ENCODE results near the gene LMNTD2.
A peak's percentile ranks its signal among the peaks of the same experiment; 100 is the strongest.

Gene LMNTD2

DNA sequence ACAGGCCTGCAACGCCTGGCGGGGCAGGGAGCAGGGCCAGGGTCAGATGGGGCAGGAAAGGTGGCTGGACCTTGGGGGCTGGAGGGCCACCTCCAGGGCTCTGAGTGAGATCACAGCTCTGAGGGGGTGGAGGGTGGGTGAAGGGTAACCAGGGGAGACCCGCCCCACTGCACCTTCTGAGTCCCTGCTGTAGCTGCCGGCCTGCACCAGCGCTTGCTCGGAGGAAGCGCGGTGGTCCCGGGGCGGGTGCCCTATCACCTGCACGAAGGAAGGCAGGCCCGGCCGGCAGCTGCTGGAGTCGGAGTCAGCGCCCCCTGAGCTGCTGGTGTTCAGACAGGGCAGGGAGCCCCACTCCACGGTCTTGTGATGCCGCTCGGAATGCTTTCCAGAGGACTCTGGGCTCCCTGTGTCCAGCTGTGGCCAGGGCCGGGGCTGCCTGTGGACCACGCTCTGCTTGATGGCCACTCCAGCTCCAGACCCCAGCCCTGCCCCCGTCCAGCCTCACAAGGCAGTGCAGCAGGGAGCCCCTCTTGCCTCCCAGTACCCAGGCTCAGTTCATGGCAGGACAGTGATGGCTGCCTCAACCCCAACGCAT is 3.8 kb downstream of the LMNTD2 start:
- no peak overlapping the region for H3K27ac ChIP-seq (ENCODE audit: low read depth, low read length)
- no peak overlapping the region for H3K9ac ChIP-seq (ENCODE audit: low read length)
- no peaks in the 10 kb centered on the region for H3K36me3 ChIP-seq (ENCODE audit: control insufficient read depth, insufficient read depth, low read length)
- H3K9me3 ChIP-seq (ENCODE audit: control insufficient read depth, insufficient read depth, low read depth, low read length): no peaks in the 10 kb centered on the region
- H3K27me3 ChIP-seq (ENCODE audit: control insufficient read depth, insufficient read depth, low read length): peaks cover 43% of the 10 kb centered on the region
- H3K4me1 ChIP-seq (ENCODE audit: control insufficient read depth, insufficient read depth, low read length): peaks cover 17% of the 10 kb centered on the region
- H3K4me3 ChIP-seq (ENCODE audit: low read depth, low read length): peak overlapping the region; percentile 81

DNA sequence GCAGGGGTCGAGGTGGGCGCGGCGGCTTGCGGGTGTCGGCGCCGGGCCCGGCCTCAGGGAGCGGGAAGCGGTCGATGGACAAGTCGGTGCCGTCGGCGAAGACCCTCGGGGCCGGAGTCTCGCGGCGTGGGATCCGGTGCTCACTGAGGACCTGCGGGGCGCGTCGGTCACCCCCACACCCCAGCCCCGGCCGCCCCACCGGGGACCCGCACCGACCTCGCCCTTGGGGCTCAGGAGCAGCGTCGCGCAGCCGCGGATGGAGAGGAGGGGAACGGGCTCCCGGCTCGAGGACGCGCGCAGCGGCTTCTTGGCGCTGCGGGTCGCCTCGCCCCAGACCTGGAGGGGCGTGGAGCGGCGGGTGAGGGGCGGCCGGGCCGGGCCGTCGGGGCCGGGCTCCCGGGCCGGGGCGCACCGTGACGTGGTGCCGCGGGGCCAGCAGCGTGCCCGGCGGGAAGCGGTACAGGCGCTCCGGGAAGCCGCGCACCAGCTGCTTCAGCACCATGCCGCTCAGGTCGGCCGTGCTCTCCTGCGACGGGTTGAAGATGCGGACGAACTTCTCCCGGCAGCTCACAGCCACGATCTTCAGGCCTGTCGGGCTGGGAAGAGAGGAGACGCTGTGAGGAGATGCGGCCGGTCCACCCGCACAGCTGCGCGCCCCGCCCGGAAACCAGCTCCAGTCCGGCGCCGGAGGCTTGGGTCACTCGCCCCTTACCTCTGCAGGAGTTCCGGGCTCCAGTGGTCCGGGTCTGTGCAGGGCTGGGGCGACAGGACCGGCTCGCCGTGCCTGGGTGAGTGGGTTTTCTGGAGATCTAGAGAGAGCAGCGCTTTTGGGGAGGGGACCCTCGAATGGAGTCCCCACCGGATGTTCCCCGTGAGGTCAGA is 4.5 kb downstream of the LMNTD2 start:
- peaks cover 40% of the 10 kb centered on the region for H3K27me3 ChIP-seq (ENCODE audit: control insufficient read depth, insufficient read depth, low read length)
- H3K4me3 ChIP-seq (ENCODE audit: low read depth, low read length): peak overlapping the region; percentile 81
- H3K27ac ChIP-seq (ENCODE audit: low read depth, low read length): no peak overlapping the region
- no peak overlapping the region for H3K9ac ChIP-seq (ENCODE audit: low read length)
- H3K4me1 ChIP-seq (ENCODE audit: control insufficient read depth, insufficient read depth, low read length): peaks cover 15% of the 10 kb centered on the region
- H3K36me3 ChIP-seq (ENCODE audit: control insufficient read depth, insufficient read depth, low read length): no peaks in the 10 kb centered on the region
- no peaks in the 10 kb centered on the region for H3K9me3 ChIP-seq (ENCODE audit: control insufficient read depth, insufficient read depth, low read depth, low read length)

DNA sequence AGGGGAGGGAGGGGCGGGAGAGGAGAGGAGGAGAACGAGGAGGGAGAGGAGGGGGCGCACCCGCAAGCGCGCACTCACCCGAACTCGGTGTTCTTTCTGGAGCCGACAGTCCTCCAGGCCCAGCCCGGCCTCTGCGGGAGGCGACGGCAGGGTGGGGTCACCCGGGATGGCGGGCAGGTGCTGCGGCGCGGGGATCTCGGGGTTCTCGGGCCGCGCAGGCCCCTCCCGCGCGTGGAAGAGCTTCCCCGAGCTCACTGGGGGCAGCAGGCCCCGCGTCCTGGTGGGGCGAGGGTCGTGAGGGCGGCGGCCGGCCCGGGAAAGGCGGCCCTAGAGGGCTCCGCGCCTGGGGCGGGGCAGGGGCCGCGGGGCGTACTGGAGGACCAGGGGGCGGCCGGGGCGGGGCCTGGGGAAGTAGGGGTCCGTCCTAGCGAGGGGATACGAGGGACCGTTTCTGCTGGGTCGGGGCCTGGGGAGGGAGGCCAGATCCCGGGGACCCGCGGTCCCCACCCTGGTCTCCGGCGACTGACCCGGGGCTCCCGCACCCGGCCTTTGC is 5.2 kb downstream of the LMNTD2 start:
- Histone ChIP-seq H3K4me3 (ENCODE audit: low read depth, low read length) (peak overlapping the region; percentile 81), H3K4me1 (ENCODE audit: control insufficient read depth, insufficient read depth, low read length) (peaks cover 15% of the 10 kb centered on the region), H3K27ac (ENCODE audit: low read depth, low read length) (no peak overlapping the region), H3K36me3 (ENCODE audit: control insufficient read depth, insufficient read depth, low read length) (no peaks in the 10 kb centered on the region), H3K9ac (ENCODE audit: low read length) (no peak overlapping the region), H3K9me3 (ENCODE audit: control insufficient read depth, insufficient read depth, low read depth, low read length) (no peaks in the 10 kb centered on the region), H3K27me3 (ENCODE audit: control insufficient read depth, insufficient read depth, low read length) (peaks cover 40% of the 10 kb centered on the region)

DNA sequence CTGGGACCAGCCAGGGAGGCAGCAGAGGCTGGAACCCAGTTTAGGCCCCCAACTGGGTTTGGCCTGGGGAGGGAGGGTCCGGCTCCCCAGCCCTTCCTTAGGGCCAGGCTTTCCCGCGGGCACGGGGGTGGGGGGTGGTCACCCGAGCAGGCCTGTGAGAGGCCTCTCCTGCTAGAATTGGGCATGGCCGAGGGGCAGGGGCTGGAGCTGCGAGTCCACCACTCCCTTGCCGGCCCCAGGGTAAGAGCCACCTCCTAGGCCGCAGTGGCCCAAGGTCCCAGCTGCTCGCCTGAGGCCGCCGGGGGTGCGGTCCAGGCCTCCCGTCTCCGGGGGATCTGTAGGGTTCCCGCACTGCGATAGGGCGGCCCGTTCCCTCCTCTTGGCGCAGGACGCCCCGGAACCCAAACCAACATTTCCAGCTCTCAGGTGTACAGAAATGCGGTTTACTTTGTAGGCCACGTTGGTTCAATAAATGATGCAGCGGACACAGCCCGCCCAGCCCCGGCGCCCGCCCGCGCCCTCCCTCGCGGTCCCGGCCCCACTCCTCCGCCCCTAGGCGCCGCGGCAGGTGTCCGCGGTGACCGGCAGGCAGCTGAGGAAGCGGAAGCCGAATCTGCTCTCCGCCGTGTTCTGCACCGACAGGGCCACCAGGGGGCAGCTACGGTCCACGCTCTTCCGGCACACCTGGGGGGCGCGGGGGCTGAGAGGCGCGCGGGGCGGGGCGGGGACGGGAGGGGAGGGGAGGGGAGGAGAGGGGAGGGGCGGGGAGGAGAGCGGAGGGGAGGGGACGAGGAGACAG is 5.9 kb downstream of the LMNTD2 start:
- no peaks in the 10 kb centered on the region for H3K36me3 ChIP-seq (ENCODE audit: control insufficient read depth, insufficient read depth, low read length)
- H3K4me1 ChIP-seq (ENCODE audit: control insufficient read depth, insufficient read depth, low read length): peaks cover 10% of the 10 kb centered on the region; the same call in 1 of the 2 replicates
- peak overlapping the region; percentile 81 for H3K4me3 ChIP-seq (ENCODE audit: low read depth, low read length)
- peaks cover 40% of the 10 kb centered on the region for H3K27me3 ChIP-seq (ENCODE audit: control insufficient read depth, insufficient read depth, low read length)
- H3K9me3 ChIP-seq (ENCODE audit: control insufficient read depth, insufficient read depth, low read depth, low read length): no peaks in the 10 kb centered on the region
- no peak overlapping the region for H3K9ac ChIP-seq (ENCODE audit: low read length)
- H3K27ac ChIP-seq (ENCODE audit: low read depth, low read length): no peak overlapping the region

DNA sequence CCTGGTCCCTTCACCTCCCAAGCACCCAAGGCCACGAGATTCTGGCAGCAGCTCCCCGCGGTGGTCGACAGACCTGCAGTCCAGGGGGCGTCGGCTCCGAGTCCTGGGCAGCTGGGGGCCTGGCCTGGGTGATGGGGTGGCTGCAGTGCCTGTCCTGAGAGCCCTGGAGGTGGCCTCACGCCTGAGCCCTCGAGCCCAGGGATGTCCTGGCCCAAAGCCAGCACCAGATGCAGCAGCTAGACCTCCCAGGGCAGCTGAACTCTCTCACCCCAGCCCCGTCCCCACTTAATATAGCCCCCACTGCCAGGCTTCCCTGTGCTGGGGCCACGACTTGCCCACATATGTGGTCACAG is 6.6 kb downstream of the LMNTD2 start:
- H3K4me1 ChIP-seq (ENCODE audit: control insufficient read depth, insufficient read depth, low read length): peaks cover 10% of the 10 kb centered on the region; the same call in 1 of the 2 replicates
- no peak overlapping the region for H3K9ac ChIP-seq (ENCODE audit: low read length)
- no peak overlapping the region for H3K27ac ChIP-seq (ENCODE audit: low read depth, low read length)
- H3K4me3 ChIP-seq (ENCODE audit: low read depth, low read length): no peak overlapping the region
- H3K36me3 ChIP-seq (ENCODE audit: control insufficient read depth, insufficient read depth, low read length): no peaks in the 10 kb centered on the region
- peaks cover 38% of the 10 kb centered on the region for H3K27me3 ChIP-seq (ENCODE audit: control insufficient read depth, insufficient read depth, low read length)
- no peaks in the 10 kb centered on the region for H3K9me3 ChIP-seq (ENCODE audit: control insufficient read depth, insufficient read depth, low read depth, low read length)

DNA sequence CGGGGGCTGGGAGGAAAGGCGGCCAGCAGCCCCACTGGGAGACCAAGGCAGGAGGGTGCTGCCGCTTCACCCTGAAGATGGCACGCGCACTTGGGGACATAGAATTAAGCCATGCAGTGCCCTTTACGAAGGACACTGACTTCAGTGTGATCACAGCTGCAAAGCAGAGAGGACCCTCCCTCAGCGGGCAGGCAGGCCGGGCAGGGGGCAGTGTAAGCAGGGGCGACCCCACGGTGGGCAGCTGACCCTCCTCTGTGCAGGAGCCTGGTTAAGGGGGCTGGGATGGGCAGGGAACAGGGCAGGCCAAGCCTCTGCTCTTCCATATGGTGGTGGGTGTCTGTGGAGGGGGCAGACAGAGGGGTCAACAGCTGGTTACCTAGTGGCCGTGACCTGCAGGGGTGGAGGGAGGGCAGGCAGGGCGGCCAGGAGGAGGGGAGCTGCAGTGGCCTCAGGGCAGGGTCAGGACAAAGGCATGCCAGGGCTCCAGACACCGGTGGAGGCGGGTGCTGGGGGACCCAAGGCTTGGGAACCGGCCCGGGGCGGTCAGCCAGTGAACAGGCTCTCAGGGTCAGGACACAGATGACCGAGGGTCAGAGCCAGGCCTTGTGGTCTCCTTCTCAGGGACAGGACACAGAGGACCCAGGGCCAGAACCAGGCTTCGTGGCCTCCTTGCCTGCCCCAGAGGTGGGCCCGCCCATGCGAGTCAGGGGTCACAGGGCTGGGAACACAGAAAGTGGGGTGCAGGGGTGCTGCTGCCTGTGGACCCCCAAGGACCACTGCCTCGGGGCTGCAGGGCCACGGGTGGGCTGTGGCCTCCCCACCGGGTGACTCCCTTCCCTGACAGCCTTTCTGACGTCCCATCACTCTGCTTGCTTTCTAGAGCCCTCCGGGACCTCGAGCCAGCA is 7.2 kb downstream of the LMNTD2 start:
- Histone ChIP-seq H3K4me1 (ENCODE audit: control insufficient read depth, insufficient read depth, low read length) (peaks cover 10% of the 10 kb centered on the region; the same call in 1 of the 2 replicates), H3K27me3 (ENCODE audit: control insufficient read depth, insufficient read depth, low read length) (peaks cover 32% of the 10 kb centered on the region), H3K27ac (ENCODE audit: low read depth, low read length) (no peak overlapping the region)

DNA sequence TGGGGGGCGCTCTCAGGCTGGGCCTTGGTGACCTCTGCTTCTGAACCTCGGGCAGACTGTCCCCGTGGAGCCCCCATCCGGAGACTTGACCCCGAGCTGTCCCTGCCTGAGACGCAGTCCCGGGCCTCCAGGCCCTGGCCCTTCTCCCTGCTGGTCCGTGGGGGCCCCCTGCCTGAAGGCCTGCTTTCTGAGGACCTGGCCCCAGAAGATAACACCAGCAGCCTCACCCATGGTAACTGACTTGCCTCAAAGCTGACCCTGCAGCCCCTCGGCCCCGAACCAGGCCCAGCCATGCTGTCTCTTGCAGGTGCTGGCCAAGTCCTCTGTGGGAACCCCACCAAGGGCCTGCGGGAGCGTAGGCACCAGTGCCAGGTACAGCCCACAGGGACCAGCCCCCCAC is 8.9 kb downstream of the LMNTD2 start:
- H3K4me1 ChIP-seq (ENCODE audit: control insufficient read depth, insufficient read depth, low read length): peaks cover 2% of the 10 kb centered on the region; the same call in 1 of the 2 replicates
- peaks cover 15% of the 10 kb centered on the region for H3K27me3 ChIP-seq (ENCODE audit: control insufficient read depth, insufficient read depth, low read length)
- no peak overlapping the region for H3K27ac ChIP-seq (ENCODE audit: low read depth, low read length)
- no peaks in the 10 kb centered on the region for H3K36me3 ChIP-seq (ENCODE audit: control insufficient read depth, insufficient read depth, low read length)
- H3K4me3 ChIP-seq (ENCODE audit: low read depth, low read length): no peak overlapping the region
- H3K9ac ChIP-seq (ENCODE audit: low read length): no peak overlapping the region
- no peaks in the 10 kb centered on the region for H3K9me3 ChIP-seq (ENCODE audit: control insufficient read depth, insufficient read depth, low read depth, low read length)

More for the DNA sequence above, 7.2 kb downstream of the LMNTD2 start:
- Histone ChIP-seq H3K4me3 (ENCODE audit: low read depth, low read length) (no peak overlapping the region), H3K9ac (ENCODE audit: low read length) (no peak overlapping the region), H3K36me3 (ENCODE audit: control insufficient read depth, insufficient read depth, low read length) (no peaks in the 10 kb centered on the region), H3K9me3 (ENCODE audit: control insufficient read depth, insufficient read depth, low read depth, low read length) (no peaks in the 10 kb centered on the region)

DNA sequence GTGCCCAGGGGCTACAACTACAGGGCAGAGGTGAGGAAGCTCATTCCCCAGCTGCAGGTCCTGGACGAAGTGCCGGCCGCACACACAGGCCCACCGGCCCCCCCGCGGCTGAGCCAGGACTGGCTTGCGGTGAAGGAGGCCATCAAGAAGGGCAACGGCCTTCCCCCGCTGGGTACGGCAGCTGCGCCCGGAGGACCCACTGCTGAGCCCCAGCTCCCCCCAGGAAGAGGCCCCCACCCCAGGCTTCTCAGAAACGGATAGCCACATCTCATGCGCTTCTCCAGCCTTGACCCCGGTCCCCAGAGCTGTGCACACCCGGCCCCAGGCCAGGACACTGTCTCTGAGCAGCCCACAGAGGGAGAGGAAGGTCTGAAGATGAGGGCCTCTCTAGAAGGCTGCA is 9.4 kb downstream of the LMNTD2 start:
- H3K9me3 ChIP-seq (ENCODE audit: control insufficient read depth, insufficient read depth, low read depth, low read length): no peaks in the 10 kb centered on the region
- H3K36me3 ChIP-seq (ENCODE audit: control insufficient read depth, insufficient read depth, low read length): no peaks in the 10 kb centered on the region
- no peaks in the 10 kb centered on the region; the same call in 1 of the 2 replicates for H3K4me1 ChIP-seq (ENCODE audit: control insufficient read depth, insufficient read depth, low read length)
- H3K4me3 ChIP-seq (ENCODE audit: low read depth, low read length): no peak overlapping the region
- H3K27me3 ChIP-seq (ENCODE audit: control insufficient read depth, insufficient read depth, low read length): peaks cover 10% of the 10 kb centered on the region
- H3K9ac ChIP-seq (ENCODE audit: low read length): no peak overlapping the region
- no peak overlapping the region for H3K27ac ChIP-seq (ENCODE audit: low read depth, low read length)

DNA sequence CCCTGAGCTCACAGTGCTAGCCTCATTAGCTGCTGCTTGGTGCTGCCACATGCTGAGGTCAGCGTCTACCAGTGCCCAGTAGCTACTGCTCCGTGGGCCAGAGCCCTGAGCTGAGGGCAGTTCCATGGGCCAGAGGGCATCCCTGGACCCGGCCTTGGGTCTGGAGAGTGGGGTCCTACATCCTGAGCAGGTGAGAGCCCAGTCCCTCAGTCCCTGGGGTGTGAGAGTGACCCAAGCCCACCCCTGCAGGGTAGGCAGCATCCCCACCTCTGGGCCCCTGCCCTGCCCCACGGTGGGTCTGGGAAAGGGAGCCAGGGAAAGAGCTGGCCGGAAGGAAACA is 9.8 kb downstream of the LMNTD2 start:
- Histone ChIP-seq H3K4me3 (ENCODE audit: low read depth, low read length) (no peak overlapping the region), H3K4me1 (ENCODE audit: control insufficient read depth, insufficient read depth, low read length) (no peaks in the 10 kb centered on the region; the same call in 1 of the 2 replicates), H3K9ac (ENCODE audit: low read length) (no peak overlapping the region), H3K36me3 (ENCODE audit: control insufficient read depth, insufficient read depth, low read length) (no peaks in the 10 kb centered on the region), H3K27me3 (ENCODE audit: control insufficient read depth, insufficient read depth, low read length) (peaks cover 6% of the 10 kb centered on the region), H3K9me3 (ENCODE audit: control insufficient read depth, insufficient read depth, low read depth, low read length) (no peaks in the 10 kb centered on the region), H3K27ac (ENCODE audit: low read depth, low read length) (no peak overlapping the region)

Data from HUES6 (cell line).